ENCODE data around the gene MACROD2.

GRCh38 chr20:14493408-14493807 is 498.1 kb downstream of the MACROD2 start:
- TF ChIP-seq CTCF (IDR thresholded peaks at IDR 0.05) (no peak), POLR2A (IDR thresholded peaks at IDR 0.05) (no peak), POLR2AphosphoS5 (IDR thresholded peaks at IDR 0.05) (no peak)
